Type B pancreatic cell (in vitro differentiated cells): ENCODE results near the gene CCK. TPM values are rescaled to one million over a fixed set of nuclear protein-coding genes. Genes with fewer than 3 reads are reported as not detected.

Source experiments
- DNase-seq: peaks from one replicate; pipeline ENCODE4 v3.0.0; 2021; ENCODE audit warnings: mixed read lengths; ENCODE audit not compliant: unreplicated experiment; ENCODE audit errors: extremely low spot score
- H3K27ac Mint-ChIP-seq: 2 replicates; pipeline ENCODE4 v1.8.0; 2021; ENCODE audit warnings: mild to moderate bottlenecking, mixed read lengths
- H3K27me3 Mint-ChIP-seq: 2 replicates; pipeline ENCODE4 v1.8.0; 2021; ENCODE audit warnings: mixed read lengths
- H3K36me3 Mint-ChIP-seq: 2 replicates; pipeline ENCODE4 v1.8.0; 2021; ENCODE audit warnings: mixed read lengths
- H3K4me1 Mint-ChIP-seq: one replicate; pipeline ENCODE4 v1.8.0; 2021; ENCODE audit warnings: mixed read lengths; ENCODE audit not compliant: unreplicated experiment
- H3K4me3 Mint-ChIP-seq: 2 replicates; pipeline ENCODE4 v1.8.0; 2021; ENCODE audit warnings: mild to moderate bottlenecking, mixed read lengths
- H3K9me3 Mint-ChIP-seq: 2 replicates; pipeline ENCODE4 v1.8.0; 2021; ENCODE audit warnings: mixed read lengths
- total RNA-seq: library from RNA; stranded (reverse); gene quantifications from 2 replicates; pipeline ENCODE4 v1.2.1, GENCODE V29; 2021; ENCODE audit warnings: low replicate concordance
- TF ChIP-seq, protein P1 (sequence below): fragments of 200-600 bp; sonication (generic); conservative IDR thresholded peaks from 2 replicates; pipeline ENCODE4 v1.5.0; 2021; ENCODE audit warnings: antibody characterized with exemption, mild to moderate bottlenecking

CCK gene
- total RNA-seq, 1 donor from 2014 or later: 1.3 TPM

DNA sequence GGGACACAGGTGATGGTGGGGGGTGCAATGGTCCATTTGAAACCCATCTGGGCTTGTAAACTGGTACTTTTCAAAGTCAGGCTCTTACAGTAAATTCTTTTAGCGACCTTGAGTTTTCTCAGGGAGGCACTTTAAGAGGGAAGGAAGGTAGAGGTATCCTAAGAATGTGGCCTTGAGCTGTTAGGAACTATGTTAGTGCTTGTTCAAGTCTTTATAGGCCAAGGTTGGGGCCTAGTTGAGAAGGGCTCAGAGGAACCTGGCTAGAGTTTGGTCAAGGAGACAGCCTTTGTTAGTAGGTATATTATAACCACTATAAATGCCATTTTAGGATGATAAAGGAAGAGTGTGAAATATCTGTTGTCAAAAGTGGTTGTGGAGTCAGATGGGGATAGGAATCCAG is 9.2 kb upstream of the CCK start:
- Mint-ChIP-seq H3K27ac (no peak overlapping the region), H3K27me3 (peaks cover 22% of the 10 kb centered on the region), H3K4me1 (no peaks in the 10 kb centered on the region), H3K36me3 (no peaks in the 10 kb centered on the region), H3K4me3 (no peak overlapping the region), H3K9me3 (peaks cover 9% of the 10 kb centered on the region)
- TF ChIP-seq, protein P1, sequence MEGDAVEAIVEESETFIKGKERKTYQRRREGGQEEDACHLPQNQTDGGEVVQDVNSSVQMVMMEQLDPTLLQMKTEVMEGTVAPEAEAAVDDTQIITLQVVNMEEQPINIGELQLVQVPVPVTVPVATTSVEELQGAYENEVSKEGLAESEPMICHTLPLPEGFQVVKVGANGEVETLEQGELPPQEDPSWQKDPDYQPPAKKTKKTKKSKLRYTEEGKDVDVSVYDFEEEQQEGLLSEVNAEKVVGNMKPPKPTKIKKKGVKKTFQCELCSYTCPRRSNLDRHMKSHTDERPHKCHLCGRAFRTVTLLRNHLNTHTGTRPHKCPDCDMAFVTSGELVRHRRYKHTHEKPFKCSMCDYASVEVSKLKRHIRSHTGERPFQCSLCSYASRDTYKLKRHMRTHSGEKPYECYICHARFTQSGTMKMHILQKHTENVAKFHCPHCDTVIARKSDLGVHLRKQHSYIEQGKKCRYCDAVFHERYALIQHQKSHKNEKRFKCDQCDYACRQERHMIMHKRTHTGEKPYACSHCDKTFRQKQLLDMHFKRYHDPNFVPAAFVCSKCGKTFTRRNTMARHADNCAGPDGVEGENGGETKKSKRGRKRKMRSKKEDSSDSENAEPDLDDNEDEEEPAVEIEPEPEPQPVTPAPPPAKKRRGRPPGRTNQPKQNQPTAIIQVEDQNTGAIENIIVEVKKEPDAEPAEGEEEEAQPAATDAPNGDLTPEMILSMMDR: no peak
- no peak for DNase-seq

- Mint-ChIP-seq H3K27me3 (peaks cover 30% of the 10 kb centered on the region), H3K36me3 (no peaks in the 10 kb centered on the region), H3K27ac (no peak overlapping the region), H3K4me3 (no peak overlapping the region), H3K9me3 (peaks cover 4% of the 10 kb centered on the region), H3K4me1 (no peaks in the 10 kb centered on the region)
- no peak for DNase-seq
- TF ChIP-seq, protein P1: no peak
These were observed 8.3 kb upstream of the CCK start for GRCh38 chr3:42274266-42274665.

- Mint-ChIP-seq H3K27me3 (peaks cover 36% of the 10 kb centered on the region), H3K4me3 (no peak overlapping the region), H3K36me3 (no peaks in the 10 kb centered on the region), H3K27ac (no peak overlapping the region), H3K4me1 (no peaks in the 10 kb centered on the region), H3K9me3 (no peaks in the 10 kb centered on the region)
- DNase-seq: no peak
- TF ChIP-seq, protein P1: no peak
These were observed 7.4 kb upstream of the CCK start for GRCh38 chr3:42273361-42273760.

DNA sequence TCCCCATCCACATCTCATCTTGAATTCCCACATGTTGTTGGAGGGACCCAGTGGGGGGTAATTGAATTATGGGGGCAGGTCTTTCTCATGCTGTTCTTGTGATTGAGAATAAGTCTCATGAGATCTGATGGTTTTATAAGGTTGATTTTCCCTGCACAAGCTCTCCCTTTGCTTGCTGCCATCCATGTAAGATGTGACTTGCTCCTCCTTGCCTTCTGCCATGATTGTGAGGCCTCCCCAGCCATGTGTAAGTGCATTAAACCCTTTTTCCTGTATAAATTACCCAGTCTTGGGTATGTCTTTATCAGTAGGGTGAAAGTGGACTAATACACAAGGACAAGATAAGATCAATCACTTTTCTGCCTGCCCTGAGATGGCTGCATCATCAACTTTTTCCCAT is 5.8 kb upstream of the CCK start:
- H3K9me3 Mint-ChIP-seq: no peaks in the 10 kb centered on the region
- H3K27me3 Mint-ChIP-seq: peaks cover 51% of the 10 kb centered on the region
- H3K4me3 Mint-ChIP-seq: no peak overlapping the region
- TF ChIP-seq, protein P1: no peak
- no peak overlapping the region for H3K27ac Mint-ChIP-seq
- no peaks in the 10 kb centered on the region for H3K36me3 Mint-ChIP-seq
- DNase-seq: no peak
- H3K4me1 Mint-ChIP-seq: no peaks in the 10 kb centered on the region

GRCh38 chr3:42270561-42270960 is 4.6 kb upstream of the CCK start:
- no peak for DNase-seq
- Mint-ChIP-seq H3K4me3 (no peak overlapping the region), H3K4me1 (no peaks in the 10 kb centered on the region), H3K36me3 (no peaks in the 10 kb centered on the region), H3K27me3 (peaks cover 54% of the 10 kb centered on the region), H3K27ac (no peak overlapping the region), H3K9me3 (no peaks in the 10 kb centered on the region)
- TF ChIP-seq, protein P1: no peak

DNA sequence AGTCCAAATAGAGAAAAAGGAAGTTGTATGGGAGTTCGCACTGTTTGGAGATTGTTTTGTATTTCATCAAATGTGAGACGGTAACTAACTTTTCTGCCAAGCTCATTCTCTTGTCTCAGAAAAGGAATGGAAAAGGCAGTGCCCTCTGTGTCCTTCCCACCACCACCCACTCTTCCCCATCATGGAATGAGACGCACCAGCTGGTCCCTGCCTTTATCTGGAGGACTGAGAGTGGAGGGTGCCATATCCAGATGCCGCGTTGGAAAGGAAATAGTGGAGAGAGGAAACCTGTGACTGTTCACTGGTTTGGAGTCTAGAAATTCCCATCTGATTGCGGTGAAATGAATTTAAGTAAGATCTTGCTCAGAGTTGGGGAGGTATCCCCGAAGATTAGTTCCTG is 3.7 kb upstream of the CCK start:
- Mint-ChIP-seq H3K4me1 (no peaks in the 10 kb centered on the region), H3K27me3 (peaks cover 56% of the 10 kb centered on the region), H3K9me3 (no peaks in the 10 kb centered on the region), H3K27ac (no peak overlapping the region), H3K36me3 (no peaks in the 10 kb centered on the region), H3K4me3 (no peak overlapping the region)
- TF ChIP-seq, protein P1: no peak
- no peak for DNase-seq
